ENCODE measurements around the gene IRAK2.
"Not testable (repeated sequence)": the region's sequence is repeated elsewhere in the genome, so short reads cannot be mapped to it uniquely, and the experiment has no call there.

IRAK2 gene

DNA sequence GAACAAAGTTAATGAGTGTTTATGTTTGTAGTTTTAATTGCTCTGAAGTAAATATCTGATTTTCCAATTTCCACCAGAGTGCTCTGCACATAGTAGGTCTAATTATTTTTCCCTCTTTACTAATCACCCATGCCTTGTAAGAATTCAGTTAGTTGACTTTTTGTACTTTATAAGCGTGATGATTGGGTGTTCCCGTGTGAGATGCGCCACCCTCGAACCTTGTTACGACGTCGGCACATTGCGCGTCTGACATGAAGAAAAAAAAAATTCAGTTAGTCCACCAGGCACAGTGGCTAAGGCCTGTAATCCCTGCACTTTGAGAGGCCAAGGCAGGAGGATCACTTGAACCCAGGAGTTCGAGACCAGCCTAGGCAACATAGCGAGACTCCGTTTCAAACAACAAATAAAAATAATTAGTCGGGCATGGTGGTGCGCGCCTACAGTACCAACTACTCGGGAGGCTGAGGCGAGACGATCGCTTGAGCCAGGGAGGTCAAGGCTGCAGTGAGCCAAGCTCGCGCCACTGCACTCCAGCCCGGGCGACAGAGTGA is 23.6 kb upstream of the IRAK2 start:
- Histone ChIP-seq H3K36me3 (ENCODE audit: control insufficient read depth, insufficient read depth, low read length) (peaks cover 28% of the 10 kb centered on the region), H3K27ac (ENCODE audit: low read depth, low read length, severe bottlenecking) (no peak overlapping the region), H3K9me3 (ENCODE audit: control insufficient read depth, low read length) (no peaks in the 10 kb centered on the region), H3K4me3 (ENCODE audit: extremely low read depth, insufficient read depth, low read length, poor library complexity, severe bottlenecking) (peak overlapping the region; percentile 65), H3K4me1 (ENCODE audit: control insufficient read depth, insufficient read depth, low read length, poor library complexity, severe bottlenecking) (peaks cover 5% of the 10 kb centered on the region)
- WGBS, 2 experiments (ENCODE audit: insufficient coverage in 2 of 2) = 92 to 94% methylated on average over 14 to 17 of the region's 23 CpGs

DNA sequence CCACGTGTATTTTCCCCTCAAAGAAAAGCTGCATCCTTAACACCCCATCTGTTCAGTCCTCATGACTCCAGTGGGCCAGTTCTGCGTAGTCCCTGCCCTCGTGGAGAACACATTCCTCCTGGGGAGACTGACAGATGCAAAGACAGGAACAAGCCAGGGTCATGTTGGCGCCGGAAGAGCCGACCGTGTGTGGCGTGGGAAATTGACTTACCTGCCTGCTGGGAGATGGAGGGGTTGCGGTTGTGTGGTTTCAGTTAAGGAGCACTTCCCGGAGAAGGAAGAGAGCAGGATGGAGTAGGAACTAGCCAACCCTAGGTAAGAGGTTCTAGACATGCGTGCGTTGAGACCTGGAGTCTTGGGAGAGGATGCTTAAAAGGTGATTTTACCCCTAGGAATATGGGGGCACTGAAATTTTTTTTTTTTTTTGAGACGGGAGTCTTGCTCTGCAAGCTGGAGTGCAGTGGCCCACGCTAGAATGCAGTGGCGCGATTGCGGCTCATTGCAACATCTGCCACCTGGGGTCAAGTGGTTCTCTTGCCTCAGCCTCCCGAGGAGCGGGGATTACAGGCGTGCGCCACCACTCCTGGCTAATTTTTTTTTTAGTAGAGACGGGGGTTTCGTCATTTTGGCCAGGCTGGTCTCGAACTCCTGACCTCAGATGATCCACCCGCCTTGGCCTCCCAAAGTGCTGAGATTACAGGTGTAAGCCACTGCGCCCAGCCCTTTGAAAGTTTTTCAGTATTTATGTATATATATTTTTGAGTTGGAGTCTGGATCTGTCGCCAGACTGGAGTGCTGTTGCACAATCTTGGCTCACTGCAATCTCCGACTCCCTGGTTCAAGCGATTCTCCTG is 21.8 kb upstream of the IRAK2 start:
- Histone ChIP-seq H3K4me3 (ENCODE audit: extremely low read depth, insufficient read depth, low read length, poor library complexity, severe bottlenecking) (peak overlapping the region; percentile 65), H3K27ac (ENCODE audit: low read depth, low read length, severe bottlenecking) (no peak overlapping the region), H3K9me3 (ENCODE audit: control insufficient read depth, low read length) (no peaks in the 10 kb centered on the region), H3K36me3 (ENCODE audit: control insufficient read depth, insufficient read depth, low read length) (peaks cover 46% of the 10 kb centered on the region), H3K4me1 (ENCODE audit: control insufficient read depth, insufficient read depth, low read length, poor library complexity, severe bottlenecking) (peaks cover 5% of the 10 kb centered on the region)
- 90 to 94% methylated on average over 19 to 27 of the region's 29 CpGs for WGBS, 2 experiments (ENCODE audit: insufficient coverage in 2 of 2)

DNA sequence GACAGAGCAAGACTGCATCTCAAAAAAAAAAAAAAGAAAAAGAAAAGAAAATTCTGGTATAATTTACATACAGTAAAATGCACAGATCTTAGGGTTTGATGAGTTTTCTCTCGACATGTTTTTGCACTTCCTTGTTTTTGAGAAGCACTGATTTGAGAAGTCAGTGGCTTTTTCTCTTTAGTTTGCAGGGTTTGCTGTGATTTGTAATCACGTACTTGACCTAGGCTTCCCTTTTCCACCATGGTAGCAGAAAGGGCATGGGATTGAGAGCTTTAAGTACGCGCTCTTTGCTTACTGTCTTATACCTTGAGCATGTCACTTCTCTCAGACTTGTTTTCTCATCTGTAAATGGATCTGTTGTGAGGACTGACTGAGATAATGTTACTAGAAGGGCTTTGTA is 19.0 kb upstream of the IRAK2 start:
- Histone ChIP-seq H3K27ac (ENCODE audit: low read depth, low read length, severe bottlenecking) (no peak overlapping the region), H3K9me3 (ENCODE audit: control insufficient read depth, low read length) (no peaks in the 10 kb centered on the region), H3K4me3 (ENCODE audit: extremely low read depth, insufficient read depth, low read length, poor library complexity, severe bottlenecking) (no peak overlapping the region), H3K36me3 (ENCODE audit: control insufficient read depth, insufficient read depth, low read length) (peaks cover 67% of the 10 kb centered on the region), H3K4me1 (ENCODE audit: control insufficient read depth, insufficient read depth, low read length, poor library complexity, severe bottlenecking) (peaks cover 5% of the 10 kb centered on the region)
- 100% methylated on average over 1 of the region's 4 CpGs; no CpG with 5 or more reads in 1 of the 2 experiments for WGBS, 2 experiments (ENCODE audit: insufficient coverage in 2 of 2)

DNA sequence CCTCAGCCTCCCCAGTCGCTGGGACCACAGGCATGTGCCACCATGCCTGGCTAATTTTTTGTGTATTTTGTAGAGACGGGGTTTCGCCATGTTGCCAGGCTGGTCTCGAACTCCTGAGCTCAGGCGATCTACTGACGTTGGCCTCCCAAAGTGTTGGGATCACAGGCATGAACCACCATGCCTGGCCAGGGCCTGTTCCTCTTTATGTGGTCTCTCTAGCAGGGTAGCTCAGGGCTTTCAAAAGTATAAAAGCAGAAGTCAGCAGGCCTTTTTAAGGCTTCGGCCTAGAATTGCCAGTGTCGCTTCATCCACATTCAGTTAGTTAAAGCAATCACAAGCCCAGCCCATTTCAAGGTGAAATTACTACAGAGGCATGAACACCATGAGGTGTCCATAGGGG is 15.5 kb upstream of the IRAK2 start:
- WGBS, 2 experiments (ENCODE audit: insufficient coverage in 2 of 2) = 96 to 98% methylated on average over 6 to 7 of the region's 8 CpGs
- Histone ChIP-seq H3K36me3 (ENCODE audit: control insufficient read depth, insufficient read depth, low read length) (peaks cover 69% of the 10 kb centered on the region), H3K4me3 (ENCODE audit: extremely low read depth, insufficient read depth, low read length, poor library complexity, severe bottlenecking) (no peak overlapping the region)

DNA sequence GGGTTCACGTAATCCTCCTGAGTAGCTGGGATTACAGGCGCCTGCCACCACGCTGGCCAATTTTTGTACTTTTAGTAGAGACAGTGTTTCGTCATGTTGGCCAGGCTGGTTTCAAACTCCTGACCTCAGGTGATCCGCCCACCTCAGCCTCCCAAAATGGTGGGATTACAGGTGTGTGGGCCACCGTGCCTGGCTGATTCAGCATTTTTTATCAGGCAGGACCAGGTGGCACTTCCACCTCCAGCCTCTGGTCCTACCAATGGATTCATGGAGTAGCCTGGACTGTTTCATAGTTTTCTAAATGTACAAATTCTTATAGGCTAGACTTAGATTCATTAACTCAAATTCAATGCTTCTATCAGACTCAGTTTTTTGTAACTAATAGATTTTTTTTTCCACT is 13.7 kb upstream of the IRAK2 start:
- Histone ChIP-seq H3K4me3 (ENCODE audit: extremely low read depth, insufficient read depth, low read length, poor library complexity, severe bottlenecking) (no peak overlapping the region), H3K36me3 (ENCODE audit: control insufficient read depth, insufficient read depth, low read length) (peaks cover 59% of the 10 kb centered on the region), H3K4me1 (ENCODE audit: control insufficient read depth, insufficient read depth, low read length, poor library complexity, severe bottlenecking) (no peaks in the 10 kb centered on the region), H3K27ac (ENCODE audit: low read depth, low read length, severe bottlenecking) (no peak overlapping the region), H3K9me3 (ENCODE audit: control insufficient read depth, low read length) (no peaks in the 10 kb centered on the region)
- 82 to 92% methylated on average over 5 of the region's 6 CpGs for WGBS, 2 experiments (ENCODE audit: insufficient coverage in 2 of 2)

More for the DNA sequence above, 15.5 kb upstream of the IRAK2 start:
- Histone ChIP-seq H3K4me1 (ENCODE audit: control insufficient read depth, insufficient read depth, low read length, poor library complexity, severe bottlenecking) (no peaks in the 10 kb centered on the region), H3K9me3 (ENCODE audit: control insufficient read depth, low read length) (no peaks in the 10 kb centered on the region), H3K27ac (ENCODE audit: low read depth, low read length, severe bottlenecking) (no peak overlapping the region)

DNA sequence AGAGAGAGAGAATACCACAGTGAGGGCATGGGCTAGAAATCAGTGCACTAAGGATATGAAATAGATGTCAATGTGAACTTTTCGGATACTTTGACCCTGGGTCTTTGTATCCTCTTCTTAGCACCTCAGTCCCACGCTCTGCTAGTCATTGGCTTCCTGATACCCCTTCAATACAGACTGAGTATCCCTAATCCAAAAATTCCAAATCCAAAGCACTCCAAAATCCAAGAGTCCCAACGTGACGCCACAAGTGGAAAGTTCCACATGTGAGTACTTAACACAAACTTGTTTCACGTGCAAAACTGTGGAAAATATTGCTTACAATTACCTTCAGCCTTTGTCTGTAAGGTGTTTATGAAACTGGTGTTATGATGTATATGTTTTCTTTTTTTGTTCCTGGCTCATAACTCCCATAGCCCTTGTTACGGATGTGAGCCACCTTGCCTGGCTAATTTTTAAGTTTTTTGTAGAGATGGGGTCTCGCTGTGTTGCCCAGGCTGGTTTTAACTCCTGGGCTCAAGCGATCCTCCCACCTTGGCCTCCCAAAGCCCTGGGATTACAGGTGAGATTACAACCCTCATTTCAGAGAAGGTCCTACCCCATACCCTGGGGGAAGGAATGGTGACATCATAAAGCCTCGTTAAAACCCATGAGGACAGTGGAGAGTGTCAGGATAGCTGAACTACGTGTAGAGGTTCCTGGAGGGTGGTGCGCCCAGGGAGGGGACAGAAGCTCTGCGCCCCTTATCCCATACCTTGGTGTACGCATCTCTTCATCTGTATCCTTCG is 10.2 kb upstream of the IRAK2 start:
- no peaks in the 10 kb centered on the region for H3K4me1 ChIP-seq (ENCODE audit: control insufficient read depth, insufficient read depth, low read length, poor library complexity, severe bottlenecking)
- no peaks in the 10 kb centered on the region for H3K9me3 ChIP-seq (ENCODE audit: control insufficient read depth, low read length)
- H3K36me3 ChIP-seq (ENCODE audit: control insufficient read depth, insufficient read depth, low read length) = peaks cover 32% of the 10 kb centered on the region
- no peak overlapping the region for H3K27ac ChIP-seq (ENCODE audit: low read depth, low read length, severe bottlenecking)
- WGBS, 2 experiments (ENCODE audit: insufficient coverage in 2 of 2) = 96 to 97% methylated on average over 8 to 10 of the region's 14 CpGs
- no peak overlapping the region for H3K4me3 ChIP-seq (ENCODE audit: extremely low read depth, insufficient read depth, low read length, poor library complexity, severe bottlenecking)

DNA sequence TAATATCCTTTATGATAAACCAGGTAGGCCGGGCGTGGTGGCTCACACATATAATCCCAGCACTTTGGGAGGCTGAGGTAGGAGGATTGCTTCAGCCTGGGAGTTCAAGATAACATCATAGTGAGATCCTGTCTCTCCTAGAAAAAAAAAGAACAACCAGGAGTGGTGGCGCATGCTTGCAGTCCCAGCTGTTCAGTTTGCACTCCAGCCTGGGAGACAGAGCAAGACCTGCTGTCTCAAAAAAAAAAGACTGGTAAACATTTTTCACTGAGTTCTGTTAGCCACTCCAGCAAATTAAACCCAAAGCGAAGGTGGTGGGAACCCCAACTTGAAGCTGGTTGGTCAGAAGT is 9.6 kb upstream of the IRAK2 start:
- WGBS, 2 experiments (ENCODE audit: insufficient coverage in 2 of 2) = 100% methylated on average over 2 of the region's 4 CpGs
- Histone ChIP-seq H3K4me1 (ENCODE audit: control insufficient read depth, insufficient read depth, low read length, poor library complexity, severe bottlenecking) (no peaks in the 10 kb centered on the region), H3K36me3 (ENCODE audit: control insufficient read depth, insufficient read depth, low read length) (peaks cover 26% of the 10 kb centered on the region), H3K27ac (ENCODE audit: low read depth, low read length, severe bottlenecking) (peak overlapping the region; percentile 43), H3K4me3 (ENCODE audit: extremely low read depth, insufficient read depth, low read length, poor library complexity, severe bottlenecking) (no peak overlapping the region), H3K9me3 (ENCODE audit: control insufficient read depth, low read length) (no peaks in the 10 kb centered on the region)

DNA sequence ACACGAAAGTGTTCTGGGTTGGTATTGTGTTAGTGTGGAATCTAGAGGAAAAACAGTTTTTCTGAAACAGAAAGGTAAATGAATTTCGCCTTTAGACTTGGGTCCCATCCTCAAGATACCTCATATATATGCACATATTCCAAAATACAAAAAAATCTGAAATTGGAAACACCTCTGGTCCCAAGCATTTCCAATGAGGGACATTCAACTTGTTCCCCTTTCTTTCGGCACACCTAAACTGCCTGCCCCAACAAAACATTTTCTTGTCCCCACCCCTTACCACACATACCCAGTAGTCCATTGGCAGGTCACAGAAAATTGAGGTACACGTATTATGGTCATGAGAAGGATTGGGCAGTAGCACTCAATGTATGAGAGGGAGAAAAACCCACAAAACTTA is 9.1 kb upstream of the IRAK2 start:
- Histone ChIP-seq H3K4me1 (ENCODE audit: control insufficient read depth, insufficient read depth, low read length, poor library complexity, severe bottlenecking) (no peaks in the 10 kb centered on the region), H3K27ac (ENCODE audit: low read depth, low read length, severe bottlenecking) (no peak overlapping the region), H3K9me3 (ENCODE audit: control insufficient read depth, low read length) (no peaks in the 10 kb centered on the region), H3K4me3 (ENCODE audit: extremely low read depth, insufficient read depth, low read length, poor library complexity, severe bottlenecking) (no peak overlapping the region), H3K36me3 (ENCODE audit: control insufficient read depth, insufficient read depth, low read length) (peaks cover 20% of the 10 kb centered on the region)
- 83 to 97% methylated on average over 2 to 3 of the region's 4 CpGs for WGBS, 2 experiments (ENCODE audit: insufficient coverage in 2 of 2)

DNA sequence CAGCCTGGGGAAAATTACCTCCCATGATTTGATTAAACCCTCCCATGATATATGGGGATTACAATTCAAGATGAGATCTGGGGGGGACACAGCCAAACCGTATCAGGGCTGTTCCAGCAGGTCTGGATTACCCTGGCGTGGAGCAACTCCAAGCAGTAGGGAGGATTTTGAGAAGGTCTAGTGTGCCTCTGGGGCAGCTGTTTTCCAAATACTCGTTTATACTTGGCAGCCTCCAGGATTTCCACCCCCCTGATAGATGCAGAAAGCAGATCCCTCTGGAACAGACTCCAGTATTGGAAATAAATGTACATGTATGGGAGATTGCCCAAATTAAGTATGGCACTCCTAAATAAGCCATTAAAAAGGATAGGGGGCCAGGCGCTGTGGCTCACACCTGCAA is 7.7 kb upstream of the IRAK2 start:
- 97 to 100% methylated on average over 2 to 3 of the region's 4 CpGs for WGBS, 2 experiments (ENCODE audit: insufficient coverage in 2 of 2)
- H3K27ac ChIP-seq (ENCODE audit: low read depth, low read length, severe bottlenecking) = no peak overlapping the region
- H3K4me1 ChIP-seq (ENCODE audit: control insufficient read depth, insufficient read depth, low read length, poor library complexity, severe bottlenecking) = no peaks in the 10 kb centered on the region
- no peak overlapping the region for H3K4me3 ChIP-seq (ENCODE audit: extremely low read depth, insufficient read depth, low read length, poor library complexity, severe bottlenecking)
- no peaks in the 10 kb centered on the region for H3K9me3 ChIP-seq (ENCODE audit: control insufficient read depth, low read length)
- H3K36me3 ChIP-seq (ENCODE audit: control insufficient read depth, insufficient read depth, low read length) = peaks cover 9% of the 10 kb centered on the region

DNA sequence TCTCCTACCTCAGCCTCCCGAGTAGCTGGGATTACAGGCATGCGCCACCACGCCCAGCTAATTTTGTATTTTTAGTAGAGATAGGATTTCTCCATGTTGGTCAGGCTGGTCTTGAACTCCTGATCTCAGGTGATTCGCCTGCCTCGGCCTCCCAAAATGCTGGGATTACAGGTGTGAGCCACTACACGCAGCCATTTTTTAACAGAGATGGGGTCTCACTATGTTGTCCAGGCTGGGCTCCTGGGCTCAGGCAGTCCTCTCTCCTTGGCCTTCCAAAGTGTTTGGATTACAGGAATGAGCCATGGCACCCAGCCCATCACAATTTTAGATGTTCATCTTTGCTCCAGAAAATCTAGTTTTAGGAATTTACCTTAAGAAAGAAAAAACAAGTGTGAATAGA is 6.2 kb upstream of the IRAK2 start:
- H3K27ac ChIP-seq (ENCODE audit: low read depth, low read length, severe bottlenecking); H3K36me3 ChIP-seq (ENCODE audit: control insufficient read depth, insufficient read depth, low read length); H3K4me3 ChIP-seq (ENCODE audit: extremely low read depth, insufficient read depth, low read length, poor library complexity, severe bottlenecking); H3K9me3 ChIP-seq (ENCODE audit: control insufficient read depth, low read length); H3K4me1 ChIP-seq (ENCODE audit: control insufficient read depth, insufficient read depth, low read length, poor library complexity, severe bottlenecking): not testable (repeated sequence)
- WGBS, 2 experiments (ENCODE audit: insufficient coverage in 2 of 2) = 87 to 89% methylated on average over 3 to 6 of the region's 6 CpGs

Measured in mesodermal cell (in vitro differentiated cells).